Loucy (cell line): ENCODE results near the gene RPL13.

ENCODE experiments used
- H2AFZ ChIP-seq: fragments of 200-600 bp; sonication (generic); 2 replicates; pipeline ENCODE4 v1.6.0; 2016; ENCODE audit warnings: antibody characterized with exemption, mild to moderate bottlenecking, low read length, moderate library complexity
- H3F3A ChIP-seq: fragments of 200-600 bp; 2 replicates; pipeline ENCODE4 v1.6.0; 2016; ENCODE audit warnings: antibody characterized with exemption, low read depth, mild to moderate bottlenecking
- H3K27me3 ChIP-seq: fragments of 200-600 bp; sonication (generic); 2 replicates; pipeline ENCODE4 v1.6.1; 2014; ENCODE audit warnings: low read length, mild to moderate bottlenecking; ENCODE audit not compliant: insufficient read depth, poor library complexity, severe bottlenecking
- H3K36me3 ChIP-seq: fragments of 200-600 bp; sonication (generic); 2 replicates; pipeline ENCODE4 v1.6.1; 2016; ENCODE audit warnings: low read length; ENCODE audit not compliant: insufficient read depth
- H3K4me1 ChIP-seq: fragments of 200-600 bp; sonication (generic); 2 replicates; pipeline ENCODE4 v1.5.1; 2014; ENCODE audit warnings: low read length, mild to moderate bottlenecking; ENCODE audit not compliant: insufficient read depth, poor library complexity, severe bottlenecking
- H3K4me2 ChIP-seq: fragments of 200-600 bp; sonication (generic); 2 replicates; pipeline ENCODE4 v1.6.0; 2014; ENCODE audit warnings: antibody characterized with exemption, low read length, low read depth, mild to moderate bottlenecking; ENCODE audit not compliant: poor library complexity, severe bottlenecking
- H3K4me3 ChIP-seq: fragments of 200-600 bp; sonication (generic); 2 replicates; pipeline ENCODE4 v1.5.1; 2014; ENCODE audit warnings: low read length, mild to moderate bottlenecking, mixed read lengths; ENCODE audit not compliant: poor library complexity, severe bottlenecking
- H3K79me2 ChIP-seq: fragments of 200-600 bp; sonication (generic); 2 replicates; pipeline ENCODE4 v1.6.1; 2014; ENCODE audit warnings: low read length; ENCODE audit not compliant: insufficient read depth
- H3K9ac ChIP-seq: fragments of 200-600 bp; sonication (generic); 2 replicates; pipeline ENCODE4 v1.6.0; 2014; ENCODE audit warnings: mild to moderate bottlenecking, low read depth, low read length, moderate library complexity; ENCODE audit not compliant: poor library complexity, severe bottlenecking
- H3K9me2 ChIP-seq: fragments of 200-600 bp; sonication (generic); replicated peaks from 2 replicates; pipeline ENCODE4 v1.6.1; 2016; ENCODE audit warnings: low read depth, low read length, mixed read lengths
- H3K9me3 ChIP-seq: fragments of 200-600 bp; sonication (generic); 2 replicates; pipeline ENCODE4 v1.6.1; 2014; ENCODE audit warnings: mild to moderate bottlenecking, antibody characterized with exemption, low read length, low read depth; ENCODE audit not compliant: insufficient read depth
- H4K20me1 ChIP-seq: fragments of 200-600 bp; sonication (generic); 2 replicates; pipeline ENCODE4 v1.6.0; 2014; ENCODE audit warnings: antibody characterized with exemption, low read length, mild to moderate bottlenecking; ENCODE audit not compliant: insufficient read depth, poor library complexity, severe bottlenecking
- EZH2phosphoT487 ChIP-seq: fragments of 200-600 bp; IDR thresholded peaks from 2 replicates; pipeline ENCODE4 v1.6.1; 2018; ENCODE audit warnings: antibody characterized with exemption, mild to moderate bottlenecking, moderate library complexity, borderline replicate concordance
- TF ChIP-seq, protein P1 (sequence below): fragments of 200-600 bp; sonication (generic); conservative IDR thresholded peaks from 2 replicates; pipeline ENCODE4 v1.5.1; 2014; ENCODE audit warnings: mild to moderate bottlenecking, antibody characterized with exemption, low read length

The RPL13 gene

DNA sequence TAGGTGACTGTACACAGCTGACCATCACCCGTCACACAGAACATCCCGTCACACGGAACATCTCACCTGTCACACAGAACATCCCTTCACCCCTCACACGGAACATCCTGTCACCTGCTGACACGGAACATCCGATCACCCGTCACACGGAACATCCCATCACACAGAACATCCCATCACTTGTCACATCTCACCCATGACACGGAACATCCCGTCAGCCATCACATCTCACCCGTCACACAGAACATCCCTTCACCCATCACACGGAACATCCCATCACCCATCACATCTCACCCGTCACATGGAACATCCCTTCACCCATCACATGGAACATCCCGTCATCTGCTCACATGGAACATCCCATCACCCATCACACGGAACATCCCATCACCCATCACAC lies 18.9 kb downstream of the RPL13 start:
- Histone ChIP-seq H3K4me2 (no peak overlapping the region), H2AFZ (no peak overlapping the region), H3K9ac (no peak overlapping the region), H3K4me3 (no peak overlapping the region), H3K27me3 (no peaks in the 10 kb centered on the region), H3F3A (no peaks in the 10 kb centered on the region), H3K36me3 (no peaks in the 10 kb centered on the region), H3K9me2 (no peaks in the 10 kb centered on the region), H3K9me3 (no peaks in the 10 kb centered on the region), H3K4me1 (no peaks in the 10 kb centered on the region), H3K79me2 (no peaks in the 10 kb centered on the region), H4K20me1 (no peaks in the 10 kb centered on the region)
- TF ChIP-seq, protein P1, sequence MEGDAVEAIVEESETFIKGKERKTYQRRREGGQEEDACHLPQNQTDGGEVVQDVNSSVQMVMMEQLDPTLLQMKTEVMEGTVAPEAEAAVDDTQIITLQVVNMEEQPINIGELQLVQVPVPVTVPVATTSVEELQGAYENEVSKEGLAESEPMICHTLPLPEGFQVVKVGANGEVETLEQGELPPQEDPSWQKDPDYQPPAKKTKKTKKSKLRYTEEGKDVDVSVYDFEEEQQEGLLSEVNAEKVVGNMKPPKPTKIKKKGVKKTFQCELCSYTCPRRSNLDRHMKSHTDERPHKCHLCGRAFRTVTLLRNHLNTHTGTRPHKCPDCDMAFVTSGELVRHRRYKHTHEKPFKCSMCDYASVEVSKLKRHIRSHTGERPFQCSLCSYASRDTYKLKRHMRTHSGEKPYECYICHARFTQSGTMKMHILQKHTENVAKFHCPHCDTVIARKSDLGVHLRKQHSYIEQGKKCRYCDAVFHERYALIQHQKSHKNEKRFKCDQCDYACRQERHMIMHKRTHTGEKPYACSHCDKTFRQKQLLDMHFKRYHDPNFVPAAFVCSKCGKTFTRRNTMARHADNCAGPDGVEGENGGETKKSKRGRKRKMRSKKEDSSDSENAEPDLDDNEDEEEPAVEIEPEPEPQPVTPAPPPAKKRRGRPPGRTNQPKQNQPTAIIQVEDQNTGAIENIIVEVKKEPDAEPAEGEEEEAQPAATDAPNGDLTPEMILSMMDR, result no peak
- TF ChIP-seq EZH2phosphoT487, result no peak

- Histone ChIP-seq H3K9me2 (no peaks in the 10 kb centered on the region), H4K20me1 (no peaks in the 10 kb centered on the region), H3K9me3 (no peaks in the 10 kb centered on the region), H3K79me2 (no peaks in the 10 kb centered on the region), H3K36me3 (no peaks in the 10 kb centered on the region), H3K27me3 (no peaks in the 10 kb centered on the region), H2AFZ (no peak overlapping the region), H3K4me1 (no peaks in the 10 kb centered on the region), H3F3A (no peaks in the 10 kb centered on the region), H3K9ac (no peak overlapping the region), H3K4me2 (no peak overlapping the region), H3K4me3 (no peak overlapping the region)
- TF ChIP-seq, protein P1, result no peak
- no peak for TF ChIP-seq EZH2phosphoT487
Measured at GRCh38 chr16:89581045-89581695, 20.7 kb downstream of the RPL13 start.

GRCh38 chr16:89581861-89582563 lies 21.5 kb downstream of the RPL13 start:
- Histone ChIP-seq H3K4me2 (no peak overlapping the region), H3K27me3 (no peaks in the 10 kb centered on the region), H3K9me3 (no peaks in the 10 kb centered on the region), H3K9me2 (no peaks in the 10 kb centered on the region), H3K4me1 (no peaks in the 10 kb centered on the region), H3K4me3 (no peak overlapping the region), H4K20me1 (no peaks in the 10 kb centered on the region), H2AFZ (no peak overlapping the region), H3K79me2 (no peaks in the 10 kb centered on the region), H3K9ac (no peak overlapping the region), H3F3A (no peaks in the 10 kb centered on the region), H3K36me3 (no peaks in the 10 kb centered on the region)
- no peak for TF ChIP-seq EZH2phosphoT487
- TF ChIP-seq, protein P1, result no peak
